ENCODE data around the gene DHRSX. TPM values are rescaled to one million over a fixed set of nuclear protein-coding genes. Genes with fewer than 3 reads are reported as not detected.
"Not testable (repeated sequence)": the region's sequence is repeated elsewhere in the genome, so short reads cannot be mapped to it uniquely, and the experiment has no call there.

Gene DHRSX
- total RNA-seq, 1 donor from 2014 or later: 29.9 TPM

DNA sequence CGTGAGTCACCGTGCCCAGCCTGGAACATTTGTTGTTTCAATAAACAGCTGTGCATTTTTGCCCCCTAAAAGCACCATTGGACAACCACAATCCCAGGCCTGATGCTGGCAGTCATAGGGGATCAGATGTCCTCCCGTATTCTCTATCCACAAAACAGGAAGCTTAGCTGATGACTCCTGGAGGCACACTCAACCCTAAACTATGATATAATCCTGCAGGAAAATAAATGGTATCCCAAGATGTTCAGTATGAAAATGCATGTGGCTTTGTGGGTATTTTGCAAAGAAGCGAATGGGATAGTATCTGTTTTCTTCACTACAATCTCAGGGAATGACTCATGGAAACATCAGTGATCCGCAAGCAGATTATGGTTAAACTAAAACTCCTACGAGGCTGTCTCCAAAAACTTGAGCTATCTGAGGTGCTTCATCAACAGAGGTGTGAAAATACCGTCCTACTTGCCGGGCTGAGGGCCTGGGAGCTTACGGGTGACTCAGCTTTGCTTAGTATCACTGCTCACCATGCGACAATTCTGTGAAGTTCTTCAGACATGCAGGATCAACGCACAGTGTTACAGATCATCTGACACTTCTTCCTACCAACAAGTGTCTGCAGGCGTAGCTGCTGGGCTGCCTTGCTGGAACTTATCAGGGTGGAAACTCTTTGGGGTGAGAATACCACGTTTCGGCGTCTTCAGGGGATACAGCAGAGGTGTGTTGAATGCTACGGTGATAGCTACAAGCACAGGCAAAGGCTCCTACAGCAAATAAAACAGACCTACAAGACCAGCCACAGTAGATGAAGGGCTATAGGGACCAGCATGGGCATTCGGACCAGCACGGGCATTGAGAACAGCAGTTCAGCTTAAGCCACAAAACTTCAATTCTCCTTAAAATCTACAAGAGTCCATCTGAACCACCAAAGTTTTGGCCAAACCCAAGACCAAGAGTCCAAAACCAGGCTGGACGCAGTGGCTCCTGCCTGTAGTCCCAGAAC is 148.5 kb downstream of the DHRSX start:
- peak; percentile 74 for DNase-seq (ENCODE audit: low read depth)

DNA sequence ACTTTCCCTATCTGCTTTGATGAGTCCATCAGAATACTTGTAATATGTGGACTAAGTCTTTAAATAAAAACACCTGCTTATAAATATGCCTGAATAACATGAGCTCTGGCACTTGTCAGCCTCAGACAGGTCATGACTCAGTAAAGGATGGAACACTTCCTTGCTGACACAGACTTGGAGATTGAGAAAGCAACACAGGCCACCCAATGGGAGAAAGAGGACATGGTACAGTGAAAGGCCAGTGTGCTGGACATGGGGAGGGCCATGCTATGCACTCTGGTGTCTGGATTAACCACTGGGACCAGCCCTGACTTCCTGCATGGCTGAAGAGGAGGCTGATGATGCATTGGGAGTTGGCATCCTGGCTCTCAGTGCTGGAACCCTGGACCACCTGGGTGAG is 149.5 kb downstream of the DHRSX start:
- DNase-seq (ENCODE audit: low read depth): peak; percentile 63

- DNase-seq (ENCODE audit: low read depth): not testable (repeated sequence)
Measured at GRCh38 chrX:2350703-2351102, 150.1 kb downstream of the DHRSX start.

DNA sequence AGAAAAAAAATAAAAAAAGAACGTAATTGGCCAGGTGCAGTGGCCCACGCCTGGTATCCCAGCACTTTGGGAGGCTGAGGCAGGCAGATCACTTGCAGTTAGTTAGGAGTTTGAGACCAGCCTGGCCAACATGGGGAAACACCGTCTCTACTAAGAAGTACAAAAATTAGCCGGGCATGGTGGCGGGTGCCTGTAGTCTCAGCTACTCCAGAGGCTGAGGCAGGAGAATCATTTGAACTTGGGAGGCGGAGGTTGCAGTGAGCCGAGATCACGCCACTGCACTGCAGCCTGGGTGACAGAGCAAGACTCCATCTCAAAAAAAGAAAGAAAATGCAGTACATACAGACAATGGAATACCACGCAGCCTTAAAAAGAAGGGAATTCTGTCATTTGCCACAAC is 150.7 kb downstream of the DHRSX start:
- DNase-seq (ENCODE audit: low read depth): not testable (repeated sequence)

GRCh38 chrX:2348211-2348610 is 152.6 kb downstream of the DHRSX start:
- DNase-seq (ENCODE audit: low read depth): no peak

- no peak for DNase-seq (ENCODE audit: low read depth)
Measured at GRCh38 chrX:2346158-2346557, 154.6 kb downstream of the DHRSX start.

DNA sequence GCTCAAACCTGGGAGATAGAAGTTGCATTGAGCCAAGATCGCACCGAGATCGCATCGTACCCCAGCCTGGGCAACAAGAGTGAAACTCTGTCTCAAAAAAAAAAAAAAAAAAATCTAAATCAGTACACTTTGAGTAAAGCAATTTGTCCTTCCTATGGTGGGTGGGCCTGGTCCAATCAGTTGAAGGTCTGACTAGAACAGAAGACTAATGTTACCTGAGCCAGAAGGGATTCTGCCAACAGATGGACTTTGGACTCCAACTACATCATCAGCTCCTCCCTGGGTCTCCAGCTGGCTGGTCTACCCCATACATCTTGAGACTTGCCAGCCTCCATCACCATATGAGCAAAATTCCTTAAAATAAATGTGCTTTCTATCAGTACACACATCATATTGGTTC is 155.2 kb downstream of the DHRSX start:
- no peak for DNase-seq (ENCODE audit: low read depth)

GRCh38 chrX:2343413-2343812 is 157.4 kb downstream of the DHRSX start:
- no peak for DNase-seq (ENCODE audit: low read depth)

DNA sequence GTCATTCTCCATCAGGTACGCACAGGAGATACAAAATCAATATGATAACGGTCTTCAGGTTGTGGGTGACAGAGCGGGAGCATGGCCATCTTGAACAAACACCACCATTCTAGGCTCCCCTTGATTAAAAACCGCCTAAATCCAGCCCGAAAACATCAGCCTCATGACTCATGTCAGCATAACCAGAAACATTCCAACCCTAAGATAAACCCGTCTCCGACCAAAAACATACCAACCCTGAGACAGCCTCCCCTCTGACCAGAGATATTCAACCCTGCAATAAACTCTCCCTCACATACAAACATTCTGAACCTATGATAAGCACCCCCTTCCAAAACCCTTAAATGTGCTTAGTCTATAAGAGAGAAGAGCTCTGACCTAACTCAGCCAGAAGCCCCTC is 157.9 kb downstream of the DHRSX start:
- no peak for DNase-seq (ENCODE audit: low read depth)

GRCh38 chrX:2342281-2342688 is 158.5 kb downstream of the DHRSX start:
- DNase-seq (ENCODE audit: low read depth): no peak

DNA sequence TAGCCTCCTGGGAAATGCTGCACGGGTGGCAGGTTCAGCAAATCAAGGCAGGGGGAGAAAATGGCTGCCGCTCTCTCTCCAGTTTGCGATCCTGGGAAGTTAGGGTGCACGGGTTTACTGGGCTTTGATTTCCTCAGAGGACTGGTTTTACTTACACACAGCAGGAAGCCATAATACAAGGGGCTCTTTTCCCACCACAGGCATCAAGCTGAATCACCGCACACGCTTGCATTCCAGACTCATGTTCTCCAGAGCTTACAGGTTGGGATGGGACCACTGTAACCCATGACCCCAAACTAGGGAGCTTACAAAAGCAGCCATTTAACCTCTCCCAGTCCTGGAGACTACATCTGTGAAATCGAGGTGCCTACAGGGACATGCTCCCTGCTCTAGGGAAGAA is 159.8 kb downstream of the DHRSX start:
- DNase-seq (ENCODE audit: low read depth): no peak

DNA sequence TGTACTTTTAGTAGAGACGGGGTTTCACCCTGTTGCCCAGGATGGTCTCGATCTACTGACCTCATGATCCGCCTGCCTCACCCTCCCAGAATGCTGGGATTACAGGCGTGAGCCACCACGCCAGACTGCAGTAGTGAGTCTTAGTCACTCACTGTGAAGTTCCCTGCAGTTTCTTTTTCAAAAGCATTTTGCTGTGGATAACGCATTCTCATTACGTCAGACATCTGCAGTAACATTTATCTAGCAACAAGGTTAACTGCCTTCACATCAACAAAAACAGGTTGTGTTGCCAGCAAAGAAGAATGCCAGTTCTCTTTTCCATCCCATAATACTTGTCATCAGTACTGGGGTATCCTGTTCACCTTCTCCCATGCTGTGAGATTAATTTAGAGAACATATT is 164.6 kb downstream of the DHRSX start:
- no peak for DNase-seq (ENCODE audit: low read depth)

GRCh38 chrX:2334237-2334636 is 166.5 kb downstream of the DHRSX start:
- DNase-seq (ENCODE audit: low read depth): no peak

DNA sequence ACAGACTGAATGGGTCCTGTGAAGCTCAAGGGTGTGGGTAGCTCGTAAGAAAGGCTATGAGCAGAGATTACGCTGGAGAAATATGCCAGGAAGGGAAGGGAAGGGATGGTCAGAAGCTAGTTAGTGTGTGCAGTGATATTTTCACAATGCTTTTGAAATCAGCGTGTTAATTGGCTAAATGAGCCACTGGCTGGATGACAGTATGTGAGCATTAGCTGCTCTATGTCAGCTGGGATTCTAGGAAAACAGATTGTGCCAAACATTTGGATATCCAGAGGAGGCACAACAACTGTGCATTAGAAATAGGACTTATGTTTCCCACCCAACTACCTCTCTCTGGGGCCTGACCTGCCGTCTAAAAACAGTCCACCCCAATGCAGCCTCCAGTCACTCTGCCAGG is 168.5 kb downstream of the DHRSX start:
- no peak for DNase-seq (ENCODE audit: low read depth)

DNA sequence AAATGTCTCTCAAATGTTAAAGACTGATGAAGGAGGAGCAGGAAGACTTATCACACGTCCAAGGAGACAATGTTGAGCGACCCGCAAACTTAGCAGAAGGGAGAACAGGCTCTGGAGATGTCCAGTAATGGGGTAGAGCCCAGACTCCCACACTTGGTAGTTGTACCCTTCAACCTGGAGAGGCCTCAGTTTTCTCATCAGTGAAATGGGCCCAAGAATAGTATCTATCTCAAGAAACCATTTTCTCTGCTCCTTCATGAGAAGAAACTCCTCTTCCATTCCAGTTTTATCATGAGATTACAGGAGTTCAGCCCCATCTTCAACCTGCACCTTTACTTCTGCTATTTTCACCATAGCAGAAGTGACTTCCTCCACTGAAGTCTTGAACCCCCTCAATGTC is 169.9 kb downstream of the DHRSX start:
- no peak for DNase-seq (ENCODE audit: low read depth)

- DNase-seq (ENCODE audit: low read depth): no peak
Measured at GRCh38 chrX:2330487-2330886, 170.3 kb downstream of the DHRSX start.

- no peak for DNase-seq (ENCODE audit: low read depth)
Measured at GRCh38 chrX:2327423-2327822, 173.4 kb downstream of the DHRSX start.

DNA sequence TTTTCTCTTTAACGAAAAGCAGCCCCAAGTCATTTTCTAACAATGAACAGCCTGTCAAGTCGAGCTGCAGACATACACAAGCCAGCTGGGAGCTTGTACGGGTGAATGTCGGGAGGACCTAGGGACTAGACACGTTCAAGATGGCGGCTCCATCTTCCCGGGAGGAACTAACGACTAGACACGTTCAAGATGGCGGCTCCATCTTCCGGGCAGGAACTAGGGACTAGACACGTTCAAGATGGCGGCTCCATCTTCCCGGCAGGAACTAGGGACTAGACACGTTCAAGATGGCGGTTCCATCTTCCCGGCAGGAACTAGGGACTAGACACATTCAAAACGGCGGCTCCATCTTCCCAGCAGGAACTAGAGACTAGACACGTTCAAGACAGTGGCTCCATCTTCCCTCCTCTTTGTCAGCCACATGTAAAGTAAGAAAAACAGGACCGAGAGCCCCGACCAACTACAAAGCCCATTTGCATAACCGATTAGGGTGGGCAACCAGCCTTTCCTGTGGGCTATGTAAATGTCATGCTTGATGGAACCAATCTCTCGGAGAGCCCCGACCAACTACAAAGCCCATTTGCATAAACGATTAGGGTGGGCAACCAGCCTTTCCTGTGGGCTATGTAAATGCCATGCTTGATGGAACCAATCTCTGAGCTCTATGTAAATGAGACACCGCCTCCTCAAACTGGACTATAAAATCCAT is 175.5 kb downstream of the DHRSX start:
- peak; percentile 73 for DNase-seq (ENCODE audit: low read depth)

DNA sequence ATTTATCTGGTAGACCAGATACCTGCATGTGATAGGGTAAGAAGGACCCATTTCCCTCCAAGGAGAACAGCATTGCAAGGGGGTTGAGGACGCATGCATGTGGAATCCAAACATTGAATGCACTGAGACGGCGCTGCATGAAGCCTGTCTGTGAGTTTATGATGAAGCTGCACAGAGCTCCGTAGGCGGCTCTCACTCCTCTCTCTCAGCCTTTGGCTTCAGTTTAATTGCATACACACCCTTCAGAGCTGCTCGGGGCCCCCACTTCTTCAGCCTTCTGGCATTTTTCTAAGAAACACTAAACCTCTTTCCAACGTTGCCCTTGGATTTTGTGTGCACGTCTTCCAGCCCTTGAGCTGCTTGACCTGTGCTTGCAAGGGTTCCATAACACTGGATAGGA is 176.6 kb downstream of the DHRSX start:
- DNase-seq (ENCODE audit: low read depth): no peak

GRCh38 chrX:2321411-2321810 is 179.4 kb downstream of the DHRSX start:
- DNase-seq (ENCODE audit: low read depth): no peak

DNA sequence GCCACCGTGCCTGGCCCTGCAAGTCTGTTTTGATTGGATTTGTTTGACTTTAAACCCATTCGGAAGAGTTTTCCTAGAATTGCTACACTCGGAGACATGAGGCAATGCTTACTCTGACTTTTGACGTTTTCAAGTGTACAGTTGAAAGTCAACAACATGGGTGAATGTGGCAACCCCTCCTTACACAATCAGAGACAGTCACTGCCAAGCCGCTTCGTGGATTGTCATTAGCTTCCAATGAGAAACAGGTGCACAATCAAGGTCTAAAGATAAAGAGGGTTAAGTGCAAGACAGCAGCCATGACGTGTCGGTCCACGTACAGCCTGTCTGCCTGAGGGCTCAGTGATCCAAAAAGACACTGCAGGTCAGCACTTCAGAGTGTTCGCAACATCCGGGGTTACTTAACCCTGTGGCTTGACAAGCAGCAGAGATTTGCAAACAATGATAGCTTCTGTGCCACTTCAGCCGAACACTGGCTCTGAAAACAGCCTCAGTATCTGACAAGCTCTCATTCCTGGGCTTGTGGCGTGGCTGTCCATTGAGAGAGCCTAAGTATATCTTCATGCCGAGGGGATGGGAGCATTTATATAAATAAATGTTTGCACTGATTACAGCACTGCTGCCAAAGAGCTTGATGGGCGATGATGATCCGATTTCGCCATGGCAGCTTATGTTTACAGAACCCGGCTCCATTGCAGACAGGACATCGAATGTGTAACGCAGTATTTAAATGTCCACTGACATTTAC is 180.0 kb downstream of the DHRSX start:
- peak; percentile 84 for DNase-seq (ENCODE audit: low read depth)

DNA sequence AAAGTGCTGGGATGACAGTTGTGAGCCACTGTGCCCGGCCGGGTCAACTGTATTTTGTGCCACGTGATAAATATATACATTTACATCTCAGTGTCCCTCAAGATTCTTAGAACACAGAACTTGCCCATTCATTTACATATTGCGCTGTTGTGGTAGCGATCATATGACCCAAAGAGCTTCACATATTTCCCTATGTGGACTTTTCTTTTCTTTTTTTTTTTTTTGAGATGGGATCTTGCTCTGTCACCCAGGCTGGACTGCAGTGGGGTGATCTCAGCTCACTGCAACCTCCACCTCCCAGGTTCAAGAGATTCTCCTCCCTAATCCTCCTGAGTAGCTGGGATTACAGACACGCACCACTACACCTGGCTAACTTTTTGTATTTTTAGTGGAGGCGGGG is 180.7 kb downstream of the DHRSX start:
- no peak for DNase-seq (ENCODE audit: low read depth)
